Activated CD4-positive, alpha-beta memory T cell treated with anti-CD3 and anti-CD28 coated beads, Interleukin-2, amount 10 ng/mL, durations not matched to agents 7 days and 5 days (primary cell): ENCODE data around the gene RASGRF2. TPM values are rescaled to one million over a fixed set of nuclear protein-coding genes. Genes with fewer than 3 reads are reported as not detected.

ENCODE experiments used
- CTCF ChIA-PET: fragments of 350-600 bp; sonication (Branson Sonifier 250); formaldehyde crosslinking; loops from one replicate; lab custom pipeline; 2021; ENCODE audit warnings: antibody characterized with exemption, inconsistent platforms; lab: Charles Lee
- POLR2A ChIA-PET: fragments of 350-600 bp; sonication (Branson Sonifier 250); formaldehyde crosslinking; loops from one replicate; lab custom pipeline; 2021; ENCODE audit warnings: antibody characterized with exemption; lab: Charles Lee
- DNase-seq: peaks from one replicate; pipeline ENCODE4 v3.0.0-alpha.2; 2020
- H3K27ac Mint-ChIP-seq: one replicate; pipeline ENCODE4 v1.8.0; 2021; ENCODE audit warnings: mild to moderate bottlenecking, mixed read lengths
- H3K27me3 Mint-ChIP-seq: one replicate; pipeline ENCODE4 v1.8.0; 2021; ENCODE audit warnings: mixed read lengths
- H3K36me3 Mint-ChIP-seq: one replicate; pipeline ENCODE4 v1.8.0; 2021; ENCODE audit warnings: low read depth, mixed read lengths
- H3K4me1 Mint-ChIP-seq: one replicate; pipeline ENCODE4 v1.8.0; 2021; ENCODE audit warnings: mixed read lengths
- H3K4me3 Mint-ChIP-seq: one replicate; pipeline ENCODE4 v1.8.0; 2021; ENCODE audit warnings: mild to moderate bottlenecking, mixed read lengths
- H3K9me3 Mint-ChIP-seq: one replicate; pipeline ENCODE4 v1.8.0; 2021; ENCODE audit warnings: mixed read lengths
- total RNA-seq, 2 experiments: library from RNA; stranded (reverse); gene quantifications; one replicate each; pipeline ENCODE4 v1.2.3, GENCODE V29; 2021

The RASGRF2 gene
- total RNA-seq, 2 experiments from 2014 or later: 2.4 to 3.3 TPM

GRCh38 chr5:80959138-80959537 lies 1.0 kb upstream of the RASGRF2 start:
- CTCF ChIA-PET: no interaction called here
- H3K27me3 Mint-ChIP-seq: peaks cover 24% of the 10 kb centered on the region
- POLR2A ChIA-PET: interaction anchor here (1.2 kb wide), 1 partner anchor 49 kb away, joined by 3 read pairs; no protein-coding TSS in a partner anchor
- H3K9me3 Mint-ChIP-seq: no peaks in the 10 kb centered on the region
- no peak for DNase-seq
- no peaks in the 10 kb centered on the region for H3K36me3 Mint-ChIP-seq
- peaks cover 42% of the 10 kb centered on the region for H3K4me1 Mint-ChIP-seq
- peak overlapping the region; percentile 68 for H3K4me3 Mint-ChIP-seq
- H3K27ac Mint-ChIP-seq: no peak overlapping the region

- peak overlapping the region; percentile 42 for H3K27ac Mint-ChIP-seq
- peak overlapping the region; percentile 81 for H3K4me3 Mint-ChIP-seq
- DNase-seq: peak; percentile 43
- POLR2A ChIA-PET: interaction anchor here (1.2 kb wide), 1 partner anchor 47 kb away, joined by 4 read pairs; no protein-coding TSS in a partner anchor
- H3K9me3 Mint-ChIP-seq: no peaks in the 10 kb centered on the region
- peaks cover 55% of the 10 kb centered on the region for H3K4me1 Mint-ChIP-seq
- no peaks in the 10 kb centered on the region for H3K36me3 Mint-ChIP-seq
- H3K27me3 Mint-ChIP-seq: peaks cover 24% of the 10 kb centered on the region
- CTCF ChIA-PET: interaction anchor here (1.2 to 1.4 kb wide), 2 partner anchors 10 to 147 kb away, joined by 3 to 6 read pairs; no protein-coding TSS in a partner anchor
Measured at GRCh38 chr5:80960531-80961375, 590 bp downstream of the RASGRF2 start.

GRCh38 chr5:80961376-80962281 lies 1.5 kb downstream of the RASGRF2 start:
- DNase-seq: peak; percentile 59
- Mint-ChIP-seq H3K36me3 (no peaks in the 10 kb centered on the region), H3K4me1 (peaks cover 55% of the 10 kb centered on the region), H3K9me3 (no peaks in the 10 kb centered on the region), H3K27ac (peak overlapping the region; percentile 42), H3K4me3 (peak overlapping the region; percentile 81), H3K27me3 (peaks cover 23% of the 10 kb centered on the region)
- POLR2A ChIA-PET: interaction anchor here (1.2 kb wide), 1 partner anchor 46 kb away, joined by 4 read pairs; no protein-coding TSS in a partner anchor
- CTCF ChIA-PET: interaction anchor here (1.2 kb wide), 1 partner anchor 9 kb away, joined by 3 read pairs; no protein-coding TSS in a partner anchor

GRCh38 chr5:80962630-80963520 lies 2.7 kb downstream of the RASGRF2 start:
- H3K36me3 Mint-ChIP-seq: no peaks in the 10 kb centered on the region
- no peak overlapping the region for H3K27ac Mint-ChIP-seq
- no peaks in the 10 kb centered on the region for H3K9me3 Mint-ChIP-seq
- peaks cover 21% of the 10 kb centered on the region for H3K27me3 Mint-ChIP-seq
- H3K4me1 Mint-ChIP-seq: peaks cover 55% of the 10 kb centered on the region
- POLR2A ChIA-PET: interaction anchor here (1.9 kb wide), 1 partner anchor 11 kb away, joined by 7 read pairs; no protein-coding TSS in a partner anchor
- H3K4me3 Mint-ChIP-seq: no peak overlapping the region
- no peak for DNase-seq
- CTCF ChIA-PET: no interaction called here

- no peak overlapping the region for H3K27ac Mint-ChIP-seq
- H3K27me3 Mint-ChIP-seq: peaks cover 21% of the 10 kb centered on the region
- H3K9me3 Mint-ChIP-seq: no peaks in the 10 kb centered on the region
- H3K36me3 Mint-ChIP-seq: no peaks in the 10 kb centered on the region
- H3K4me1 Mint-ChIP-seq: peaks cover 48% of the 10 kb centered on the region
- no peak for DNase-seq
- POLR2A ChIA-PET: interaction anchor here (1.9 kb wide), 1 partner anchor 11 kb away, joined by 7 read pairs; no protein-coding TSS in a partner anchor
- H3K4me3 Mint-ChIP-seq: no peak overlapping the region
- CTCF ChIA-PET: no interaction called here
Measured at GRCh38 chr5:80963521-80963895, 3.3 kb downstream of the RASGRF2 start.

GRCh38 chr5:80963966-80964481 lies 3.9 kb downstream of the RASGRF2 start:
- H3K27me3 Mint-ChIP-seq: peaks cover 21% of the 10 kb centered on the region
- peaks cover 48% of the 10 kb centered on the region for H3K4me1 Mint-ChIP-seq
- POLR2A ChIA-PET: interaction anchor here (0.6 to 1.9 kb wide), 2 partner anchors 10 to 269 kb away, joined by 3 to 7 read pairs; no protein-coding TSS in a partner anchor
- H3K27ac Mint-ChIP-seq: no peak overlapping the region
- H3K9me3 Mint-ChIP-seq: no peaks in the 10 kb centered on the region
- no peaks in the 10 kb centered on the region for H3K36me3 Mint-ChIP-seq
- DNase-seq: no peak
- CTCF ChIA-PET: no interaction called here
- H3K4me3 Mint-ChIP-seq: no peak overlapping the region

GRCh38 chr5:80964491-80964890 lies 4.3 kb downstream of the RASGRF2 start:
- H3K36me3 Mint-ChIP-seq: no peaks in the 10 kb centered on the region
- DNase-seq: no peak
- ChIA-PET POLR2A (interaction anchor here (0.6 to 1.9 kb wide), 2 partner anchors 10 to 270 kb away, joined by 3 to 7 read pairs; no protein-coding TSS in a partner anchor), CTCF (no interaction called here)
- H3K9me3 Mint-ChIP-seq: no peaks in the 10 kb centered on the region
- H3K4me3 Mint-ChIP-seq: no peak overlapping the region
- H3K4me1 Mint-ChIP-seq: peaks cover 45% of the 10 kb centered on the region
- no peak overlapping the region for H3K27ac Mint-ChIP-seq
- peaks cover 18% of the 10 kb centered on the region for H3K27me3 Mint-ChIP-seq

GRCh38 chr5:80964919-80965318 lies 4.8 kb downstream of the RASGRF2 start:
- Mint-ChIP-seq H3K9me3 (no peaks in the 10 kb centered on the region), H3K4me3 (peak overlapping the region; percentile 34), H3K4me1 (peaks cover 41% of the 10 kb centered on the region), H3K27ac (no peak overlapping the region), H3K36me3 (no peaks in the 10 kb centered on the region), H3K27me3 (peaks cover 14% of the 10 kb centered on the region)
- no peak for DNase-seq
- ChIA-PET CTCF (no interaction called here), POLR2A (interaction anchor here (0.6 to 1.9 kb wide), 2 partner anchors 9 to 270 kb away, joined by 3 to 7 read pairs; no protein-coding TSS in a partner anchor)

- no peak overlapping the region for H3K27ac Mint-ChIP-seq
Measured at GRCh38 chr5:80967500-80968181, 7.5 kb downstream of the RASGRF2 start.

GRCh38 chr5:80973027-80973426 lies 12.9 kb downstream of the RASGRF2 start:
- Mint-ChIP-seq H3K4me1 (peaks cover 5% of the 10 kb centered on the region), H3K4me3 (no peak overlapping the region), H3K36me3 (no peaks in the 10 kb centered on the region), H3K9me3 (no peaks in the 10 kb centered on the region), H3K27me3 (no peaks in the 10 kb centered on the region), H3K27ac (no peak overlapping the region)
- CTCF ChIA-PET: no interaction called here
- no peak for DNase-seq
- POLR2A ChIA-PET: interaction anchor here (2.3 kb wide), 1 partner anchor 9 kb away, joined by 7 read pairs; no protein-coding TSS in a partner anchor

More at GRCh38 chr5:80967500-80968181, 7.5 kb downstream of the RASGRF2 start:
- no peak overlapping the region for H3K4me3 Mint-ChIP-seq
- ChIA-PET POLR2A (no interaction called here), CTCF (no interaction called here)
- H3K9me3 Mint-ChIP-seq: no peaks in the 10 kb centered on the region
- H3K4me1 Mint-ChIP-seq: peaks cover 26% of the 10 kb centered on the region
- no peaks in the 10 kb centered on the region for H3K36me3 Mint-ChIP-seq
- no peak for DNase-seq
- peaks cover 3% of the 10 kb centered on the region for H3K27me3 Mint-ChIP-seq

- ChIA-PET CTCF (no interaction called here), POLR2A (interaction anchor here (1.0 to 2.3 kb wide), 2 partner anchors 11 to 19 kb away, joined by 3 to 7 read pairs; no protein-coding TSS in a partner anchor)
- Mint-ChIP-seq H3K9me3 (no peaks in the 10 kb centered on the region), H3K27ac (no peak overlapping the region), H3K4me1 (peaks cover 5% of the 10 kb centered on the region), H3K36me3 (no peaks in the 10 kb centered on the region), H3K4me3 (no peak overlapping the region), H3K27me3 (no peaks in the 10 kb centered on the region)
- no peak for DNase-seq
Measured at GRCh38 chr5:80975065-80975464, 14.9 kb downstream of the RASGRF2 start.
